Loucy (cell line): Measurements from ENCODE around the gene TPR.

Source experiments
- H2AFZ ChIP-seq: fragments of 200-600 bp; sonication (generic); 2 replicates; pipeline ENCODE4 v1.6.0; 2016; ENCODE audit warnings: antibody characterized with exemption, mild to moderate bottlenecking, low read length, moderate library complexity
- H3F3A ChIP-seq: fragments of 200-600 bp; 2 replicates; pipeline ENCODE4 v1.6.0; 2016; ENCODE audit warnings: antibody characterized with exemption, low read depth, mild to moderate bottlenecking
- H3K27me3 ChIP-seq: fragments of 200-600 bp; sonication (generic); 2 replicates; pipeline ENCODE4 v1.6.1; 2014; ENCODE audit warnings: low read length, mild to moderate bottlenecking; ENCODE audit not compliant: insufficient read depth, poor library complexity, severe bottlenecking
- H3K36me3 ChIP-seq: fragments of 200-600 bp; sonication (generic); 2 replicates; pipeline ENCODE4 v1.6.1; 2016; ENCODE audit warnings: low read length; ENCODE audit not compliant: insufficient read depth
- H3K4me1 ChIP-seq: fragments of 200-600 bp; sonication (generic); 2 replicates; pipeline ENCODE4 v1.5.1; 2014; ENCODE audit warnings: low read length, mild to moderate bottlenecking; ENCODE audit not compliant: insufficient read depth, poor library complexity, severe bottlenecking
- H3K4me2 ChIP-seq: fragments of 200-600 bp; sonication (generic); 2 replicates; pipeline ENCODE4 v1.6.0; 2014; ENCODE audit warnings: antibody characterized with exemption, low read length, low read depth, mild to moderate bottlenecking; ENCODE audit not compliant: poor library complexity, severe bottlenecking
- H3K4me3 ChIP-seq: fragments of 200-600 bp; sonication (generic); 2 replicates; pipeline ENCODE4 v1.5.1; 2014; ENCODE audit warnings: low read length, mild to moderate bottlenecking, mixed read lengths; ENCODE audit not compliant: poor library complexity, severe bottlenecking
- H3K79me2 ChIP-seq: fragments of 200-600 bp; sonication (generic); 2 replicates; pipeline ENCODE4 v1.6.1; 2014; ENCODE audit warnings: low read length; ENCODE audit not compliant: insufficient read depth
- H3K9ac ChIP-seq: fragments of 200-600 bp; sonication (generic); 2 replicates; pipeline ENCODE4 v1.6.0; 2014; ENCODE audit warnings: mild to moderate bottlenecking, low read depth, low read length, moderate library complexity; ENCODE audit not compliant: poor library complexity, severe bottlenecking
- H3K9me2 ChIP-seq: fragments of 200-600 bp; sonication (generic); replicated peaks from 2 replicates; pipeline ENCODE4 v1.6.1; 2016; ENCODE audit warnings: low read depth, low read length, mixed read lengths
- H3K9me3 ChIP-seq: fragments of 200-600 bp; sonication (generic); 2 replicates; pipeline ENCODE4 v1.6.1; 2014; ENCODE audit warnings: mild to moderate bottlenecking, antibody characterized with exemption, low read length, low read depth; ENCODE audit not compliant: insufficient read depth
- H4K20me1 ChIP-seq: fragments of 200-600 bp; sonication (generic); 2 replicates; pipeline ENCODE4 v1.6.0; 2014; ENCODE audit warnings: antibody characterized with exemption, low read length, mild to moderate bottlenecking; ENCODE audit not compliant: insufficient read depth, poor library complexity, severe bottlenecking
- CTCF ChIP-seq: fragments of 200-600 bp; sonication (generic); conservative IDR thresholded peaks from 2 replicates; pipeline ENCODE4 v1.5.1; 2014; ENCODE audit warnings: mild to moderate bottlenecking, antibody characterized with exemption, low read length
- EZH2phosphoT487 ChIP-seq: fragments of 200-600 bp; IDR thresholded peaks from 2 replicates; pipeline ENCODE4 v1.6.1; 2018; ENCODE audit warnings: antibody characterized with exemption, mild to moderate bottlenecking, moderate library complexity, borderline replicate concordance

Gene TPR

GRCh38 chr1:186292875-186293274 lies 82.2 kb downstream of the TPR start:
- H3K9ac ChIP-seq: no peak overlapping the region
- H3K36me3 ChIP-seq: no peaks in the 10 kb centered on the region
- no peaks in the 10 kb centered on the region for H3K4me1 ChIP-seq
- H3K4me2 ChIP-seq: no peak overlapping the region
- H3K79me2 ChIP-seq: no peaks in the 10 kb centered on the region
- H3K9me2 ChIP-seq: no peaks in the 10 kb centered on the region
- TF ChIP-seq CTCF: no peak
- TF ChIP-seq EZH2phosphoT487: no peak
- H3K27me3 ChIP-seq: no peaks in the 10 kb centered on the region
- no peaks in the 10 kb centered on the region for H3F3A ChIP-seq
- H4K20me1 ChIP-seq: no peaks in the 10 kb centered on the region
- no peak overlapping the region for H2AFZ ChIP-seq
- no peak overlapping the region for H3K4me3 ChIP-seq
- H3K9me3 ChIP-seq: no peaks in the 10 kb centered on the region

GRCh38 chr1:186291271-186291670 lies 83.8 kb downstream of the TPR start:
- TF ChIP-seq CTCF (no peak), EZH2phosphoT487 (no peak)
- no peak overlapping the region for H2AFZ ChIP-seq
- no peaks in the 10 kb centered on the region for H3K27me3 ChIP-seq
- no peak overlapping the region for H3K4me2 ChIP-seq
- H4K20me1 ChIP-seq: no peaks in the 10 kb centered on the region
- H3K9me3 ChIP-seq: no peaks in the 10 kb centered on the region
- H3K4me3 ChIP-seq: no peak overlapping the region
- no peak overlapping the region for H3K9ac ChIP-seq
- H3K9me2 ChIP-seq: no peaks in the 10 kb centered on the region
- H3K36me3 ChIP-seq: no peaks in the 10 kb centered on the region
- no peaks in the 10 kb centered on the region for H3K79me2 ChIP-seq
- H3F3A ChIP-seq: no peaks in the 10 kb centered on the region
- no peaks in the 10 kb centered on the region for H3K4me1 ChIP-seq

- Histone ChIP-seq H3K4me2 (no peak overlapping the region), H2AFZ (no peak overlapping the region), H3K27me3 (no peaks in the 10 kb centered on the region), H3K4me1 (no peaks in the 10 kb centered on the region), H4K20me1 (no peaks in the 10 kb centered on the region), H3K4me3 (no peak overlapping the region), H3K79me2 (no peaks in the 10 kb centered on the region), H3K9me2 (no peaks in the 10 kb centered on the region), H3F3A (no peaks in the 10 kb centered on the region), H3K9me3 (no peaks in the 10 kb centered on the region), H3K36me3 (no peaks in the 10 kb centered on the region), H3K9ac (no peak overlapping the region)
- TF ChIP-seq CTCF (no peak), EZH2phosphoT487 (no peak)
These were observed 85.0 kb downstream of the TPR start for GRCh38 chr1:186289943-186290545.
